ENCODE measurements around the gene ACSS1. TPM values are rescaled to one million over a fixed set of nuclear protein-coding genes. Genes with fewer than 3 reads are reported as not detected.
A peak's percentile ranks its signal among the peaks of the same experiment; 100 is the strongest.

ACSS1 gene
- total RNA-seq, 1 experiment from 2014 or later = 0.61 TPM

DNA sequence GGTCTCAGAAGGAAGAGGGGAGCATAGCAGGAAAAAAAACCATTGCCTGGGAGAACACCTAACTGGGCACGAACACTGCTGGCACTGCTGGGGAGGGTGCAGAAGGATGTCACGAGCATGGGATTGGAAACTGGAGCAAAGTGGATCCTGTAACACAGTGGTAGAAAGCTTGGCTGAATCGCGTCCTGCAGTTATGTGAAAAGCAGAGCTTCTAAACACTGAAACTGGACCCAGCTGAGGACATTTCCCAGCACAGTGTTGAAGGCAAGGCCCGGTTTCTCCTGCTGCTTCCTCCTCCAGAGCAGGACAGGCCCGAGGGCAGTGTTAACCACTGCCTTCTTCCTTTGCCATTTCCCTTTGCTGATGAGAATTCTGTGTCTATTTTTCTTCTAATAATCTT lies 72.1 kb downstream of the ACSS1 start:
- peaks cover 3% of the 10 kb centered on the region for H3K79me1 ChIP-seq (ENCODE audit: insufficient read depth, low read depth, low read length, poor library complexity, severe bottlenecking)
- Mint-ChIP-seq H3K4me1 (peaks cover 3% of the 10 kb centered on the region in 2 experiments; a peak in 2 of 4 replicates), H3K4me3 (no peak overlapping the region), H3K9me3 (peaks cover 0 to 6% of the 10 kb centered on the region in 2 experiments; a peak in 3 of 5 replicates), H3K27me3 (ENCODE audit: low read depth) (no peaks in the 10 kb centered on the region), H3K36me3 (ENCODE audit: insufficient read depth in 1 of 3, low read depth in 3 of 3) (peaks cover 23 to 31% (median 28%) of the 10 kb centered on the region in 3 experiments), H3K27ac (no peak overlapping the region)
- no peak overlapping the region for H3K18ac ChIP-seq (ENCODE audit: insufficient read length, low read depth, low read length)
- no peak overlapping the region for H3K23ac ChIP-seq (ENCODE audit: insufficient read length, low read depth, low read length)
- H3K4me1 ChIP-seq (ENCODE audit: insufficient read depth, low read length) = no peaks in the 10 kb centered on the region
- H3K9ac ChIP-seq (ENCODE audit: extremely low read depth, insufficient read length, low read length) = no peak overlapping the region
- peaks cover 1% of the 10 kb centered on the region for H3K9me3 ChIP-seq (ENCODE audit: control insufficient read depth, low read depth, low read length)
- no peak overlapping the region for H3K4ac ChIP-seq (ENCODE audit: low read depth, low read length)
- no CpG with 5 or more reads among the region's 6 CpGs for WGBS (ENCODE audit: extremely low coverage, insufficient read length, low lambda C conversion rate)
- no peak overlapping the region for H3K56ac ChIP-seq (ENCODE audit: insufficient read length, low read depth, low read length)
- peak; percentile 6 for DNase-seq
- no peak overlapping the region for H2BK12ac ChIP-seq (ENCODE audit: insufficient read length, low read depth, low read length)
- H4K20me1 ChIP-seq (ENCODE audit: control insufficient read depth, insufficient read depth, insufficient read length) = no peaks in the 10 kb centered on the region
- no peak overlapping the region for H2BK15ac ChIP-seq (ENCODE audit: low read depth, low read length)
- H2BK5ac ChIP-seq (ENCODE audit: insufficient read length, low read length) = no peak overlapping the region
- H2BK120ac ChIP-seq (ENCODE audit: low read depth, low read length, poor library complexity, severe bottlenecking) = no peak overlapping the region
- TF ChIP-seq, protein P1, sequence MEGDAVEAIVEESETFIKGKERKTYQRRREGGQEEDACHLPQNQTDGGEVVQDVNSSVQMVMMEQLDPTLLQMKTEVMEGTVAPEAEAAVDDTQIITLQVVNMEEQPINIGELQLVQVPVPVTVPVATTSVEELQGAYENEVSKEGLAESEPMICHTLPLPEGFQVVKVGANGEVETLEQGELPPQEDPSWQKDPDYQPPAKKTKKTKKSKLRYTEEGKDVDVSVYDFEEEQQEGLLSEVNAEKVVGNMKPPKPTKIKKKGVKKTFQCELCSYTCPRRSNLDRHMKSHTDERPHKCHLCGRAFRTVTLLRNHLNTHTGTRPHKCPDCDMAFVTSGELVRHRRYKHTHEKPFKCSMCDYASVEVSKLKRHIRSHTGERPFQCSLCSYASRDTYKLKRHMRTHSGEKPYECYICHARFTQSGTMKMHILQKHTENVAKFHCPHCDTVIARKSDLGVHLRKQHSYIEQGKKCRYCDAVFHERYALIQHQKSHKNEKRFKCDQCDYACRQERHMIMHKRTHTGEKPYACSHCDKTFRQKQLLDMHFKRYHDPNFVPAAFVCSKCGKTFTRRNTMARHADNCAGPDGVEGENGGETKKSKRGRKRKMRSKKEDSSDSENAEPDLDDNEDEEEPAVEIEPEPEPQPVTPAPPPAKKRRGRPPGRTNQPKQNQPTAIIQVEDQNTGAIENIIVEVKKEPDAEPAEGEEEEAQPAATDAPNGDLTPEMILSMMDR (conservative IDR thresholded peaks at IDR 0.05) = no peak
- H3K27ac ChIP-seq (ENCODE audit: insufficient read length, low read depth, low read length) = no peak overlapping the region
- H4K8ac ChIP-seq (replicated peaks; ENCODE audit: insufficient read length, low read depth, low read length) = no peak overlapping the region
- H2BK20ac ChIP-seq (ENCODE audit: low read depth, low read length, poor library complexity, severe bottlenecking) = no peak overlapping the region
- no peak overlapping the region for H3K14ac ChIP-seq (ENCODE audit: insufficient read depth, low read length)
- H2AK5ac ChIP-seq (ENCODE audit: insufficient read length, low read length) = no peak overlapping the region
- H4K5ac ChIP-seq (ENCODE audit: insufficient read length, low read depth, low read length) = no peak overlapping the region
- H3T11ph ChIP-seq (ENCODE audit: low read length) = no peak overlapping the region
- H3K23me2 ChIP-seq (ENCODE audit: insufficient read length, low read depth, low read length, poor library complexity, severe bottlenecking) = no peaks in the 10 kb centered on the region
- no peak overlapping the region for H4K91ac ChIP-seq (ENCODE audit: insufficient read length, low read depth, low read length)
- H2AFZ ChIP-seq (ENCODE audit: low read length) = no peak overlapping the region
- no peak overlapping the region for H3K4me2 ChIP-seq (ENCODE audit: insufficient read depth, insufficient read length, low read length)
- H3K27me3 ChIP-seq (ENCODE audit: insufficient read depth, low read length) = no peaks in the 10 kb centered on the region
- H3K79me2 ChIP-seq (ENCODE audit: insufficient read depth, low read length) = peaks cover 8% of the 10 kb centered on the region; the same call in 1 of the 2 replicates

All from H9 (cell line).